ENCODE results near the gene IBTK.
"Not testable (repeated sequence)": the region's sequence is repeated elsewhere in the genome, so short reads cannot be mapped to it uniquely, and the experiment has no call there.

IBTK gene

DNA sequence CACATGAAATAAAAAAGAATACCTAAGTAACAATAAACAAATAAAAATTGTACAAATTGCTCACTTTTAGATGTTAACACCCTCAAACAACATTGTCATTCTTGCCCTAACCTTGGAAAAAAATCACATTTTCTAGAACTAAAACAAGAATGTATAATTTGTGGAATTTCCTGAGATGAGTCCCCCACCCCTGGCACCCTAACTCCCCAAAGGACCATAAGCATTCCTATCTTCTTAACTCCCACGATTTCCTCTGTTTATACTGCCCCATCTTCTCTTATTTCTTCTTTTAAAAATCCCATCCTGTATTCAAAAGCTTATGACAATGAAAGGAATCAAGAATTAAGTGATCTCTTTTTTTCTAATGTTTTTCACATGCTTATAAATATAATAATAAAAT, 70.9 kb downstream of the IBTK start:
- no peaks in the 10 kb centered on the region for H3K9me3 ChIP-seq
- intact Hi-C loops (cut with DNase I; ENCODE audit: low total_unique reads): loop anchor here (10.0 kb wide), 1 partner anchor 1572 kb away; no protein-coding TSS in a partner anchor
- peaks cover 0 to 7% (median 0%) of the 10 kb centered on the region in 4 donors for H3K4me1 ChIP-seq
- H3K27ac ChIP-seq: peak overlapping the region in 1 of 2 donors; percentile 17
- no peaks in the 10 kb centered on the region for H3K27me3 ChIP-seq
- H3K4me3 ChIP-seq: no peak overlapping the region
- H3K36me3 ChIP-seq: peaks cover 12 to 49% (median 38%) of the 10 kb centered on the region in 3 donors
- no peak for DNase-seq
- TF ChIP-seq, protein P1, sequence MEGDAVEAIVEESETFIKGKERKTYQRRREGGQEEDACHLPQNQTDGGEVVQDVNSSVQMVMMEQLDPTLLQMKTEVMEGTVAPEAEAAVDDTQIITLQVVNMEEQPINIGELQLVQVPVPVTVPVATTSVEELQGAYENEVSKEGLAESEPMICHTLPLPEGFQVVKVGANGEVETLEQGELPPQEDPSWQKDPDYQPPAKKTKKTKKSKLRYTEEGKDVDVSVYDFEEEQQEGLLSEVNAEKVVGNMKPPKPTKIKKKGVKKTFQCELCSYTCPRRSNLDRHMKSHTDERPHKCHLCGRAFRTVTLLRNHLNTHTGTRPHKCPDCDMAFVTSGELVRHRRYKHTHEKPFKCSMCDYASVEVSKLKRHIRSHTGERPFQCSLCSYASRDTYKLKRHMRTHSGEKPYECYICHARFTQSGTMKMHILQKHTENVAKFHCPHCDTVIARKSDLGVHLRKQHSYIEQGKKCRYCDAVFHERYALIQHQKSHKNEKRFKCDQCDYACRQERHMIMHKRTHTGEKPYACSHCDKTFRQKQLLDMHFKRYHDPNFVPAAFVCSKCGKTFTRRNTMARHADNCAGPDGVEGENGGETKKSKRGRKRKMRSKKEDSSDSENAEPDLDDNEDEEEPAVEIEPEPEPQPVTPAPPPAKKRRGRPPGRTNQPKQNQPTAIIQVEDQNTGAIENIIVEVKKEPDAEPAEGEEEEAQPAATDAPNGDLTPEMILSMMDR (IDR thresholded peaks at IDR 0.05): no peak

DNA sequence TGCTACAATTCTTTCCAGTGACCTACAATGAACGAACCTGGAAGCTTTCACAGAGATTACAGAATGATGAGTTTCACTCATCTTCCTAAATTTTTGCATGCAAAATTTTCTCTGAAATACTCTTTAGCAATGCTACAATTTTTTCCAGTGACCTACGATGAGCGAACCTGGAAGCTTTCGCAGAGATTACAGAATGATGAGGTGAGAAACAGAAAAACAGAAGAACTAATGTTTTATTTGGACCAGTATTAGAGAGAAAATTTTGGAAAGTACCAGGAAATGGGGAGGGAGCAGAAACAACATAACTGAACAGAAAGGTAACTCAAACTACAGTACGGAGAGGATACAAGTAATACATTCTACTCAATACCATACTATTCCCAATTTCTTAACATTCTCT, 75.0 kb downstream of the IBTK start:
- TF ChIP-seq, protein P1 (IDR thresholded peaks at IDR 0.05): no peak
- Histone ChIP-seq H3K4me1 (peaks cover 0 to 7% (median 0%) of the 10 kb centered on the region in 4 donors), H3K36me3 (peaks cover 22 to 56% (median 50%) of the 10 kb centered on the region in 3 donors), H3K27ac (no peak overlapping the region), H3K27me3 (no peaks in the 10 kb centered on the region), H3K9me3 (no peaks in the 10 kb centered on the region), H3K4me3 (no peak overlapping the region)
- intact Hi-C loops (cut with DNase I; ENCODE audit: low total_unique reads): loop anchor here (10.0 kb wide), 1 partner anchor 1568 kb away; no protein-coding TSS in a partner anchor
- DNase-seq: no peak

DNA sequence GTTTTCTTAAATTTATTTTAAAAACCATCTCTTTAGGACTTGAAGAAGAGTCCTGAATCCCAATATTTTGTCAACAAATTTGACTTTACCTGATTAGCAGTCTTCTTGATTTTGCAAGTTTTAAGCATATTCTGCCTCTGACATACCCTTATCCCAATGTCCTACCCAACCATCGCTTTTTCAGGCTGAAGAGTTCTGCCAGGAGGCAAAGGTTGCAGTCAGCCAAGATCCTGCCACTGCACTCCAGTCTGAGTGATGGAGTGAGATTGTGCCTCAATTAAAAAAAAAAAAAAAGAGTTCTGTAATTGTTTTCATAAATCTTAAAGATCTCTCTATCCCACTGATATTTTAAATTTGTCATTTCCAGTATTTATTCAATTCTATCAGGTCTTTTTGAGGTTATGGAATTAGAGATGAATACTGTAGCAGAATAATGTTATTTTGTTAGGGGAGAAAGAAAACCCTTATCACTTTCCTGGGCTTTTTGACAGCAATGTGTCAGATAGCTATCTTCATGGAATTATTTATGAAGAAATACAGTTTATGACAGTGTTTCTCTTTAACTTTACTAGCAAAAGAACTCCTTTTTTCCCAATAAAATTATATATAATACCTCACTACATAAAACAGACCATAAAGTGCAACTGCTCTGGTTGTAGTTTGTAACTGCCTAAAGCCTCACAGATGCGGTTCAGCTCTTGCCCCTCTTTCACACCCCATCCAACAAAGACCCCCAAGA, 78.2 kb downstream of the IBTK start:
- Histone ChIP-seq H3K4me1 (no peaks in the 10 kb centered on the region), H3K4me3 (no peak overlapping the region), H3K27ac (no peak overlapping the region), H3K27me3 (no peaks in the 10 kb centered on the region), H3K9me3 (no peaks in the 10 kb centered on the region), H3K36me3 (peaks cover 22 to 48% (median 41%) of the 10 kb centered on the region in 3 donors)
- intact Hi-C loops (cut with DNase I; ENCODE audit: low total_unique reads): no loop called here
- no peak for DNase-seq
- TF ChIP-seq, protein P1 (IDR thresholded peaks at IDR 0.05): no peak

DNA sequence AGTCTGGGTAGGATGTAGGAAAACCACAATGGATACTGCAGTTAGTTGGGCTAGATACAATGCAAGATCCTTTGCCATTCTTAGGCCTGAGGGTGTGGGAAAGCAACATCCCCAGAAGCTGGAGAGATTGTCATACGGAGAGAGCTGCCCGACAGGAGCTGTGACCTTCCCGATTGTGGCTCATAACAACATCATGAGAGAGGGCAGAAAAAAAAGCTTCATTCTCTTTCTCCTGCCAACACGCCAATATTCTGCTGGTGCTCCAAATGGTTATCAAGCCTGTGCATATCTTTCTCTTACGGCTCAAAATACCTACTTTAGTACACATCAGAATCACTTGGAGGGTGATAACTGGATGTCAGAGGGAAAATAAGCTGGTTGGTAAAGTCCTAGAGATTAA, 81.1 kb downstream of the IBTK start:
- Histone ChIP-seq H3K9me3 (no peaks in the 10 kb centered on the region), H3K27me3 (no peaks in the 10 kb centered on the region), H3K4me3 (no peak overlapping the region), H3K36me3 (peaks cover 15 to 29% (median 25%) of the 10 kb centered on the region in 3 donors), H3K4me1 (no peaks in the 10 kb centered on the region), H3K27ac (no peak overlapping the region)
- TF ChIP-seq, protein P1 (IDR thresholded peaks at IDR 0.05): no peak
- intact Hi-C loops (cut with DNase I; ENCODE audit: low total_unique reads): no loop called here
- DNase-seq: no peak

DNA sequence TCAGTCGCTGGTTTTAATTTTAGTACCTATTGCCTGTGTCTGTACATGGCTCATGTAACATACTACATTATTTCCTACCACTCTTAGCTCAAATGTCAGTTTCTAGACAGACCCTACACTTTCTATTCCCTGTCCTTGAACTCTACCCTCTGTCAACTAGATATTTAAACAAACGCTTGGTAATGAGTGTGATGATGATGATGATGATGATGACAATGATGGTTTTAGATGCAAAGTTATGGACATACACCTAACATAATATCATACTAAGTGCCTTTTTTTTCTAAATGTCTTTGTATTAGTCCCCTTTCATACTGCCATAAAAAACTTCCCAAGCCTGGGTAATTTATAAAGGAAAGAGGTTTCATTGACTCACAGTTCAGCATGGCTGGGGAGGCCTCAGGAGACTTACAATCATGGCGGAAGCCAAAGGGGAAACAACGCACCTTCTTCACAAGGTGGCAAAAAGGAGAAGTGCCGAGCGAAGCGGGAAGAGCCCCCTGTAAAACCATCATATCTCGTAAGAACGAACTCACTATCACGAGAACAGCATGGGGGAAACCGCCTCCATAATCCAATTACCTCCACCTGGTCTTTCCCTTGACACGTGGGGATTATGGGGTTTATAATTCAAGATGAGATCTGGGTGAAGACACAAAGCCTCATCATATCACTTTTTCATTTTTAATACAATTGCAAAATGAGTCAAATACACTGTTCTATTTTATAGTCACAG, 87.1 kb downstream of the IBTK start:
- no peaks in the 10 kb centered on the region for H3K36me3 ChIP-seq
- TF ChIP-seq, protein P1 (IDR thresholded peaks at IDR 0.05): no peak
- DNase-seq: no peak
- no peaks in the 10 kb centered on the region for H3K27me3 ChIP-seq
- peaks cover 0 to 10% (median 0%) of the 10 kb centered on the region in 4 donors for H3K4me1 ChIP-seq
- H3K9me3 ChIP-seq: no peaks in the 10 kb centered on the region
- no peak overlapping the region for H3K27ac ChIP-seq
- H3K4me3 ChIP-seq: no peak overlapping the region
- intact Hi-C loops (cut with DNase I; ENCODE audit: low total_unique reads): no loop called here

DNA sequence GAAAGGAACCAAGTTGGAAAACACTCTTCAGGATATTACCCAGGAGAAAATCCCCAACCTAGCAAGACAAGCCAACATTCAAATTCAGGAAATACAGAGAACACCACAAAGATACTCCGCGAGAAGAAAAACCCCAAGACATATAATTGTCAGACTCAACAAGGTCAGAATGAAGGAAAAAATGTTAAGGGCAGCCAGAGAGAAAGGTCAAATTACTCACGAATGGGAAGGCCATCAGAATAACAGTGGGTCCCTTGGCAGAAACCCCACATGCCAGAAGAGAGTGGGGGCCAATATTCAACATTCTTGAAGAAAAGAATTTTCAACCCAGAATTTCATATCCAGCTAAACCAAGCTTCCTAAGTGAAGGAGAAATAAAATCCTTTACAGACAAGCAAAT, 94.8 kb downstream of the IBTK start:
- H3K9me3 ChIP-seq; intact Hi-C loops (cut with DNase I; ENCODE audit: low total_unique reads); H3K4me3 ChIP-seq; H3K4me1 ChIP-seq; DNase-seq; H3K27me3 ChIP-seq; H3K36me3 ChIP-seq; H3K27ac ChIP-seq: not testable (repeated sequence)

DNA sequence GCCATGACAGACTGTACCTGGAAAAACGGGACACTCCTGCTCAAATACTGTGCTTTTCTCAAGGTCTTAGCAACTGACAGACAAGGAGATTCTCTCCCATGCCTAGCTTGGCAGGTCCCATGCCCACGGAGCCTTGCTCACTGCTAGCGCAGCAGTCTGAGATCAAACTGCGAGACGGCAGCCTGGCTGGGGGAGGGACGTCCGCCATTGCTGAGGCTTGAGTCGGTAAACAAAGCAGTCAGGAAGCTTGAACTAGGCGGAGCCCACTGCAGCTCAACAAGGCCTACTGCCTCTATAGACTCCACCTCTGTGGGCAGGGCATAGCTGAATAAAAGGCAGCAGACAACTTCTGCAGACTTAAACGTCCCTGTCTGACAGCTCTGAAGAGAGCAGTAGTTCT, 96.4 kb downstream of the IBTK start:
- DNase-seq; H3K4me1 ChIP-seq; intact Hi-C loops (cut with DNase I; ENCODE audit: low total_unique reads); H3K27ac ChIP-seq; H3K9me3 ChIP-seq; H3K4me3 ChIP-seq; H3K27me3 ChIP-seq; H3K36me3 ChIP-seq: not testable (repeated sequence)

Data from tibial artery (tissue), 4 donors.